ENCODE results near the gene BMS1.
A peak's percentile ranks its signal among the peaks of the same experiment; 100 is the strongest.
"Not testable (repeated sequence)": the region's sequence is repeated elsewhere in the genome, so short reads cannot be mapped to it uniquely, and the experiment has no call there.

BMS1 gene

DNA sequence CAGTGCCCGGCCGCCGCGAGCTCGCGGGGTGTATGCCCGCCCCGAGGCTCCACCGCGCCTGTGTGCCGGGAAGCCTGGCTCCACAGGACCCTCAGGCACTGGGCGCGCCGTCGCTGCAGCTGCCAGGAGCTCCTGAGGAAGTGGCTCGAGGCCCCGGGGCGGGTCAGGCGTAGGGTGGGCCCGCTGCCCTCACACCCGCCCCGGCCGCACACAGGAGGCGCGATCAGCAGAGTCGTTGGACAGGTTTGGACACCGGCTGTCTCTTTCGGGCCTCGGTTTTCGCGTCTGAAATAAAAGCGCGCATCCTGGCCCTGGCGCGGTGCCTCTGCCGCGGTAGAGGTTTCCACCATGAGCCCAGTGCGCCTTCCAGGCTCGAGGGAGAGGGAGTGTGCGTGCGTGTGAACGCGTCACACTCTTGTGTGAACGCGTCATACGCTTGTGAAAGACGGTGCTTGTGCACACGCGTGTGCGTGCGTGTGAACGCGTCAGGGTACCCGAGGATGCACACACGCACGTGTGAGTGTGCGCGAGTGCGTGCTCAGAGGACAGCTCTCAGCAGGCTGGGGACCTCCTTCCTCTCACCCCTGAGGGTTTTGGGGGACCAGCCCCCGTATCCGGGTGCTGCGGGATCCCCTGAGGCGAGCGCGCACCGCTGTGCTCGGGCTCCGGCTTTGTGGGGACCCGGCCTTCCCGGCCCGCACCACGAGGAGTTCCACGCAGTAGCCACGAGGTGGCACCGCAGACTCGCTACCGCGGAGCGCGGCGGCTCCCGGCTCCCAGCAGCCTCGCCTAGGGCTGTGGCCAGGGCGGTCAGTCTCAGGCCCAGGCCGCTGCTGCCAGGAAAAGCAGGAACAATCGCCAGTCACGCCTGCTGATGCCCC, 83.8 kb downstream of the BMS1 start:
- DNase-seq = peak; percentile 9

DNA sequence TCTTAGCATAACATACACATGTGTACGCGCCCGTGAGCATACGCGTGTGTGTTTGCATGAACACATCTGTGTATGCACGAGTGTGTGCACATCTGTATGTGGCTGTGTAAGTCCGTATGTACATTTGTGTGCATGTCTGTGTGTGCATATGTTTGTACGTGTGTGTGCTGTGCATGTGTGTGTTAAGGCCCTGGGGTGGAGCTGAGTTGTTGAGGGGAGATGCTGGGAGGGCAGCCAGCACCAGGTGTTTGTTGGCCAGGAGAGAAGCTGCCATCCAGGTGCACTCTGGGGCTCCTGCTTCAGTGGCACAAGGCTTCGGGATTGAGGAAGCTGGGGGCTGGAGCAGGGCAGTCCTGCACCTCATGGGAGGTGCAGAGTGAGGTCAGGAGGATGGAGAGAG, 85.0 kb downstream of the BMS1 start:
- DNase-seq = no peak

- no peak for DNase-seq
These were observed 85.9 kb downstream of the BMS1 start for GRCh38 chr10:42868530-42868929.

DNA sequence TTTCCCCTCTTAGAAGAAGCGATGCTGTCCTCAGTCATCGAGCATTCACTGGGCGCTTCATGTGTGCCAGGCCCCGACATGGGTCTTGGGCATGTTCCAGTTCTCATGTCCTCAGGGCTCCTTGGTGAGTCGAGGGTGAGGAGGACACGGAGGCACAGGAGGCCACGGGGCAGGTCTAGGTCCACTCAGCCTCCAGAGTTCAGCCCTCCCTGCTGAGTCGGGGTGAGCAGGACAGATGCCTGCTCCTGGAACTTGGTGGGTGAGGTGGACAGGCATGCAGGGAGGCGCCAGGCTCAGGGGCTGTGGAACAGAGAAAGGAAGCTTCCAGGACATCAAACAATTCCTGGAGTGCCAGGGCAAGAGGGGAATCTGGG, 87.4 kb downstream of the BMS1 start:
- no peak for DNase-seq

DNA sequence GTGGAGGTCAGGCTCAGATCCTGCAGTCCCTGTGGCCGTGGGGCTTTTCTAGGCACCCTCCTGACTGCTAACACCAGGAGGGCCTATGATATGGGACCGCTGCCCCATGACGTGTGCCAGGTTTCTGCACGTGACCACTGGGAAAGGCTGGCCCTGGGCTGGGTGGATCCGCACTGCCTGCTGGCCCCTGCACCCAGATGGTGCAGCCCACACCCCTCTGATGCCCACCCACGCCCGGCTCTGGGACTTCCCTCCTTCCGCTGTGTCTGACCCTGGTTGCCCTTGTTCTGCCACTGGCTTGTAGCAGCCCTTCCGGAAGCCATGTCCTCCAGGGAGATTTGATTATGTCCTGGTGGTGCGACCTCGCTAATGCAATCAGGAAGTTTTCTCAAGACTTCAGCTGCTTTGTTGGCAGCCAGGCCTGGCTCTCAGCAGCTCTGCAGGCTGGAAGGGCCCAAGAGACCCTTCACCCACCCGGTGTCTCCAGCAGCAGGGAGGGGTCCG, 88.6 kb downstream of the BMS1 start:
- DNase-seq = not testable (repeated sequence)

- DNase-seq = no peak
These were observed 89.2 kb downstream of the BMS1 start for GRCh38 chr10:42871823-42872222.

DNA sequence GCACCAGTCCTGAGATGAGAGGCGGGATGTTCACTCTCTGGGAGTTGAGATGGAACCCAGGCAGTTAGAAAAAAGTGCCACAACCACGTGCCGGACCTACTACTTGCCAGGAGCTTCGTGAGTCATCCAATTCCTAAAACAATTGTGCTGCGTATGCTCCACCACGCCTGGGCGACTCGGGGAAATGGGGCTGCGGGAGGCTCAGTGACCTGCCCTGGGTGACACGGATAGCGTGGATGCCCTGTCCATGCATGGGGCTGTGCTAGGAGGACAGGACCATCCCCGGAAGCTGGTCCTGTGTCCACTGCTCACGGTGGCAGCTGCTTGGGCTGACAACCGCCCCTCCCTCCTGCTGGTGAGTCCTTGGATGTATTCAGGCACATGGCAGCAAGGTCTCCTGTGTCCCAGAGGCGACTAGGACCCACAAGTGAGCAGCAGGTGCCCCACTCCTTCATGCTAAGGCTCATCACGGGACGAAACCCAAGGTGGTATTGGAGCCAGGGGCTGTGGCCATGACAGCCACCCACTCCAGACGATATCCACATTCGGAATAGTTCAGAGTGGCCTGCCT, 90.4 kb downstream of the BMS1 start:
- DNase-seq = no peak

GRCh38 chr10:42874713-42875387, 92.3 kb downstream of the BMS1 start:
- no peak for DNase-seq

GRCh38 chr10:42875388-42875755, 92.8 kb downstream of the BMS1 start:
- DNase-seq = no peak

GRCh38 chr10:42875798-42876341, 93.3 kb downstream of the BMS1 start:
- DNase-seq = no peak

DNA sequence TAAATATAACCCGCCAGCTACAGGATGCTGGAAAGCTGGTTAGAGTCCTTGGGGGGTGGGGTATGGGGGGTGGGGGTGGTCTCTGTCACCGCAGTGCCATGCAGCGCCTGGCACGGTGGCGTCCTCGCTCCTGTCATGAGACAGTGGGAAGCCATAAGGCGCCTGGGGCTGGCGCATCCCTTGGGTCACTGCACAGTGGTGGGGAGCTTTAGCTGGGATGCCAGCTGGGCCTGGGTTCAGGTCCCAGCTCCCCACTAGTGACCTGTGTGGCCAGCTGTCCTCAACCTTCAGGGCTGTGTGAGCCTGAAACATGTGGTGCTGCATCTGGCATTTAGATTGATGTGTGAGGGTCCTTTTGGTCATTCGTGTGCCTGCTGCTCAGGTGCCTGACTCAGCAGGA, 93.9 kb downstream of the BMS1 start:
- no peak for DNase-seq

DNA sequence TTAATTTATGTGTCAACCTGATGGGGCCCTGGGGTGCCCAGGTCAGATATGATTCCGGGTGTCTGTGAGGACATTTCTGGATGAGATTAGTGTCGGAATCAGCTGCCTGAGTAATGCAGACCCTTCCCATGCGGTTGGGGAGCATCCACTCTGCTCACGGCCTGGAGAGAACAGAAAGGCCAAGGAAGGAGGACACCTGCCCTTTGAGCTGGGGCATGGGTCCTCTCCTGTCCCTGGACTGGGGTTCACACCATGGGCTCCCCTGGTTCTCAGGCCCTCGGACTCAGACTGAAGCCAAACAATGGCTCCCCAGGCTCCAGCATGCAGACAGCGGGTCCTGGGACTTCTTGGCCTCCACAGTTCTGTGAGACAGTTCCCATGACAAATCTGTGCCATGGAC, 94.3 kb downstream of the BMS1 start:
- no peak for DNase-seq

DNA sequence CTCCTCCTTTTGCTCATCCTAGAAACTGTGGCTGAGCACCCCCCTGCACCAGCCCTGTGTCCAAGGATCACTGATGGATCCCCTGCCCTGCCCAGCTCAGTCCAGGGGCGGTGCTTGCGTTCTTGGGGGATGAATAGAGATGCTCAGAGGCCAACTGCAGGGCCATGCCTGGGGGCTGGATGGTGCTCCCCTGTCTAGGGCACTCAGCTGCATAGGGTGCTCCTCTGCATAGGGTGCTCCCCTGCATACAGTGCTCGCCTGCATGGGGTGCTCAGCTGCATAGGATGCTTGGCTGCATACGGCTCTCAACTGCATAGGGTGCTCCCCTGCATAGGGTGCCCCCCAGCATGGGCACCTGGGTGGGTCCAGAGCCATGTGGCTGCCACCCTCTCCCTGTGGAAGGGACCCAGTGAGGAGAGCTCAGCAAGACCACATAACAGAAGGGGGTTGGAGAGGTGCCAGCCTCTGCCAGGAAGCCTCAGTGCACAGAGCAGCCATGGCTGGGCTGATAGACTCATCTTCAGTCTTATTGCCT, 95.0 kb downstream of the BMS1 start:
- no peak for DNase-seq

DNA sequence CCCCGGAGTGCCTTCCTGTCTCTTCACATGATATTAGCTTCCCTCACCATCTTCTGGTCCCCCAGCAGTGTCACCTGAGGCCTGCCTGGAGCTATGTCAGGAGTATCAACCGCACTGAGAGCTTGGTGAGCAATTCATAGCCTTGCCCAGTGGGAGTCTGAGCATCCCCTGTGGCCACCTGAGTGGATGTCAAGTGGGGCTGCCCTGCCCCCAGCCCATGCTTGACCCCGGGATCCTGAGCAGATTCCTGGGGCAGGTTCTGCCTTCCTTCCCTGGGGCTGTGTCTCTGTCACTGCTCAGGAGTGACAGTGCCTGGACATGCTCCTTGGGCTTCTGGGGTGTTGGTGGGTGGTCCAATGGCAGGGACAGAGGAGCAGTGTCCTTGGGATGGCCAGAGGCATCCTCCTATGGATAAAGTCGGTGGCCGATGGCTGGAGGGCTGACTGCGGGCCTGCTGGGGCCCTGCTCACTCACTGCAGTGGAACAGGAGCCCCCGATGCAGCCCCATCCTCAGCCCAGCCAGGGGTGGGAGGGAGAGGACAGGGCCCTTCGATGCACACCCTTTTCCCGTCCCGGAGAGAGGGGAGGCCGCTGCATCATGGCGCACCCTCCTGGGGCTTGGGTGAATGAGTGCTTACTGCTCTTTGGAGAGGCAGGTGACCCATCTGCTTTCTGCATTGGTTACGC, 95.7 kb downstream of the BMS1 start:
- DNase-seq = no peak

- DNase-seq = no peak
These were observed 96.2 kb downstream of the BMS1 start for GRCh38 chr10:42878821-42879195.

DNA sequence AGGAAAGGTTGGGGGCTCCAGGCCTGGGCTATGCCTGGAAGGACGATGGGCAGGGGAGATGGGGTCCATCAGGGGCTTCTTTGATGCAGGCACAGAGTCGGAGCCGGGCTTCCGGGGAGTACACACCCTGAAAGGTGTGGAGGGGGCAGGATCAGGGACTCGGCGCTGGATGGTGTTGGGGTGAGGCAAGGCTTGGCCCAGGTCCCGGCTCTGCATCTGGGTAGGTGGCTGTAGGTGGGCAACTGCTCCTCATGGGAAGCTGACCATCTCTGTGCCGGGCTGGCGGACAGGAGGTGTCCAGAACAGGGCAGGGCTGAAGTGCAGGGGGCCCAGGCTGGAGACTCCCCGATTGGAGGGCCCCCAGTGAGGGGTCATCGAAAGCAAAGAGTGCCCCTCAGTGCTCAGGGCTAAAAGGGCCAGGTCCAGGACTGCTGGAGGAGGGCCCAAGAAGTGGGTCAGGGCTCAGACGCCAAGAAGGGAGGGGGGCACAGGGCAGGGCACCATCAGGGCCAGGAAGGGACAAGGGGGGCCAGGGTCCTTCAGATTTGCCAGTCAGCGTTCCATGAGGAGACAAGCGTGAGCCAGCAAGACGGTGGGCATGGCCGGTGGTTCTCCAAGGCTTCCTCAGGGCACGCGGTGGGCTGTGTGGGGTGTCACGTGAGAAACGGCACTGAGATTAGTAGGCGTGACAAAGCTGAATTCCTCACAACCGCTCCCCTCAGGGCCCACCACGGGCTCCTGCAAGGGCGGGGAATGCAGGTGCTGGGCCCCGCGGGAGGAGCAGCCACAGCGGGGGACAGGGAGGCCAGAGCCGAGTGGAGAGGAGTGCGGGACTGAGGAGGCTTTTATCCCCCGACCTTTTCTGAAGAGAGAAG, 97.0 kb downstream of the BMS1 start:
- no peak for DNase-seq

DNA sequence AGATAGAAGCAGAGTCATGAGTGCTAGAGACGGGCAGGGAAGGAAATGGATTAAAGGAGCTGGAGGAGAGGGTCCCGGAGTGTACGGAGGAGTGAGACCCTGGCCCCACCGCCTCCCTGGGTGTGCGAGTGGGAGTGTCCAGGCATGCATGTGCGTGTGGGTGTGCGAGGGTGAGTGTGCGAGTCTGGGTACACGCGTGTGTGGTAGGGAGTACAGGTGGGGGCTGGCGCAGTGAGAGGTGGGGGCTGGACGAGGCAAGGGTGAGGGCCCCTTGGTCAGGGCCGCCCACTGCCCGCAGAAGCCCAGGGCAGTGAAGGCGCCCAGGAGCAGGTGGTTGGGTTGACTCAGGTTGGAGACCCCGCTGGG, 97.6 kb downstream of the BMS1 start:
- DNase-seq = no peak

- DNase-seq = no peak
These were observed 100.0 kb downstream of the BMS1 start for GRCh38 chr10:42882597-42882996.

Measured in NCI-H748 treated with DMSO at 0.1 percent for 48 hours (cell line).